ENCODE data around the gene MINDY1.

The MINDY1 gene

DNA sequence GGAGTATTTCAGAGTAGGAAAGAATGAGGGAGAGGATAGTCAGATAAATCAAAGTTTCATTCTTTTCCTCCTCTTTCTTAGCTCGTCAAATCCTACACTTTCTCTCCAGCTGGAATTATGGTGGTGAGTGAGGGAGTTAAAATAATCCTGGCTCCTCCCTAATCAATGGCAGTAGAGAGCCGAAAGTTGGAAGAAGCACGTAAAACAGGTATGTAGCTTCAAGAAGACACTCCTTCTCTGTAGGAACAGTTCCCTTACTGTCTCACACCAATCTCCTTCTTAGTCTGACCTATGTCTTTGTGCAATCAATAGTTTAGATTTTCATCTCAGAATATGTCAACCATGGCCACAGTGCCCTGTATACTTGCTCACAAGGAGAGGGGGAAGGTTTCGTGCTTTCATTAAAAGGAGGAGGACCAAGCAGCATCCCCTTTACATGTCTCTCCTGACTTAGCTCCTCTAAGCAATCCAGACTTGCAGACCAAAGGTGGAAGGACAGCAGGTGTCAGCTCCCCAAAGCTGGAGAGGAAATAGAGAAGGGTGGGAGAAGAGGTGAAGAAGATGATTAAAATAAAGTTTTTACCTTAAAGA is 878 bp downstream of the MINDY1 start:
- TF ChIP-seq, protein P1, sequence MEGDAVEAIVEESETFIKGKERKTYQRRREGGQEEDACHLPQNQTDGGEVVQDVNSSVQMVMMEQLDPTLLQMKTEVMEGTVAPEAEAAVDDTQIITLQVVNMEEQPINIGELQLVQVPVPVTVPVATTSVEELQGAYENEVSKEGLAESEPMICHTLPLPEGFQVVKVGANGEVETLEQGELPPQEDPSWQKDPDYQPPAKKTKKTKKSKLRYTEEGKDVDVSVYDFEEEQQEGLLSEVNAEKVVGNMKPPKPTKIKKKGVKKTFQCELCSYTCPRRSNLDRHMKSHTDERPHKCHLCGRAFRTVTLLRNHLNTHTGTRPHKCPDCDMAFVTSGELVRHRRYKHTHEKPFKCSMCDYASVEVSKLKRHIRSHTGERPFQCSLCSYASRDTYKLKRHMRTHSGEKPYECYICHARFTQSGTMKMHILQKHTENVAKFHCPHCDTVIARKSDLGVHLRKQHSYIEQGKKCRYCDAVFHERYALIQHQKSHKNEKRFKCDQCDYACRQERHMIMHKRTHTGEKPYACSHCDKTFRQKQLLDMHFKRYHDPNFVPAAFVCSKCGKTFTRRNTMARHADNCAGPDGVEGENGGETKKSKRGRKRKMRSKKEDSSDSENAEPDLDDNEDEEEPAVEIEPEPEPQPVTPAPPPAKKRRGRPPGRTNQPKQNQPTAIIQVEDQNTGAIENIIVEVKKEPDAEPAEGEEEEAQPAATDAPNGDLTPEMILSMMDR (IDR thresholded peaks at IDR 0.05; ENCODE audit: insufficient read depth, missing control alignments): no peak
- no peak for DNase-seq (ENCODE audit: insufficient read length, low spot score)
- FAIRE-seq: no peak

DNA sequence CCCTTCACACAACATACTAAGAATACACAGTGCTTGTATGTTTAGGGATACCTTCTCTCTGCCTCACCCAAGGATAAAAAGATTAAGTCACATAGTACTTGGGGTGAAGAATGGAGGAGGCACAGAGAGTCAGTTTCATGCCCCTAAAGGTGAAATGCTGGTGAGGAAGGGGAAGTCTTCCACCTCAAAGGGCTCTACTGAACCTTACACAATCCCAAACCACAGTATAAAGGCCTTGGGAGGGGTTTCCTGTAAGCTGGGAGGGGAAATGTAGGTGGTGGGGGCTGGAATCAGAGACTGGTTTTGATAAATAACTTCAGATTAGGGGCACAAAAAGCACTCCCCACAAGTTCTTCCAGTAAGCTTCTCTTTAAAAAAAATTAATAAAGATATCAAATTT is 3.5 kb downstream of the MINDY1 start:
- FAIRE-seq: no peak
- no peak for DNase-seq (ENCODE audit: insufficient read length, low spot score)
- TF ChIP-seq, protein P1 (IDR thresholded peaks at IDR 0.05; ENCODE audit: insufficient read depth, missing control alignments): no peak

DNA sequence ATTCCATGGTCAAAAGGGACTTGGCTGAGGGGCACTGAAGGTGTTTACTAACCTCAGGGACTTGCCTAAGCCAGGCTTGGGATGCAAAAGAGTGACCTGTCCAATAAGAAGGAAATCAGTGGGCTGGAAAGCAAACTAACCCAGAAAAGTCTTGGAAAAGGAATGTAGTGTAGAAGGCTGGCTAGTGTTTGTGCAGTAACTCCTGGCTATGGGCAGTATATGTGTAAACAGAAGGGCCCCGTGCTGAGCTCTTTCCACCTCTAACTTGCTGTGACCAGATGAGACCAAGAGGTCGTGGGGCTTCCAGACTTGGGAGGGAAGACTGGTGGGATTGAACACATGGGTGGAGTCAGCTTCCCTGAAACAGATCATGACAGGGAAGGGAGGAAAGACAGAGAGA is 4.1 kb downstream of the MINDY1 start:
- no peak for DNase-seq (ENCODE audit: insufficient read length, low spot score)
- TF ChIP-seq, protein P1 (IDR thresholded peaks at IDR 0.05; ENCODE audit: insufficient read depth, missing control alignments): no peak
- FAIRE-seq: no peak

DNA sequence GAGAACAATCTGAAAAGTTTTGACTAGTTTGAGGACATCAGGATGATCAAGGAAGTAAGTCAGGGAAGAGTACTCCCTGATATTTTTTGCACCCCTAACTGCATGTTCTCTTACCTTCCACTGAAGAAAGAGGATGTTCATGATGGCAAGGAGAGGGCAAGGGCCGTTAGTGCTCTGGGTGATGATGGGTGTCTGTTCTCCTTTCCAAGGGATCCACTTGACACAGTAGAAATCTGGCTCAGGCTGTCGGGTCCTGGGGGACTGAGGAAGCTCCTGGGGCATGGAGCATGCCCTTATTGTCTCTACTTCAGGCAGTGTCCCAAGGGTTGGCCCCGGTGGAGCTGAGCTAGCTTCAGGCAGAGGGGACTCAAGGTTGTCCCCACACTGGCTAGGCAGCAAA is 4.7 kb downstream of the MINDY1 start:
- DNase-seq (ENCODE audit: insufficient read length, low spot score) (no peak), FAIRE-seq (no peak)
- TF ChIP-seq, protein P1 (IDR thresholded peaks at IDR 0.05; ENCODE audit: insufficient read depth, missing control alignments): no peak

DNA sequence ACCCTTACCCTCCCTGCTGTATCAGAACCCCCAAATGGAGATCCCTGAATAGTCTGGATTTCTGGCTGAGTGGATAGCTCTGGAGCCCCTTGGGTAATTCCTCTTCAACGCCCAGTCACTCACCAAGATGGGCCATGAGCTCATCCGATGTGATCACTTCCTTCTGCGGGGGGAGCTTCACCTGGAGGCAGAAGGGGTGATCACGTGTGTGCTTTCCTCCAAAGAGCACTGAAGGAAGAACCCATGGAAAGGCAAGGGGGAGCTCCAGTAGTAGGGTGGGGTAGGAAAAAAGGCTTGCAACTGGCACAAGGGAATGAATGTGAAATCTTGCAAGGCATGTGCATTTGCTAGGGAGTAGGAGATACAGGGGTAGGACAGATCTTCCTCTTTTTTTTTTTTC is 5.1 kb downstream of the MINDY1 start:
- TF ChIP-seq, protein P1 (IDR thresholded peaks at IDR 0.05; ENCODE audit: insufficient read depth, missing control alignments): no peak
- DNase-seq (ENCODE audit: insufficient read length, low spot score) (no peak), FAIRE-seq (no peak)

DNA sequence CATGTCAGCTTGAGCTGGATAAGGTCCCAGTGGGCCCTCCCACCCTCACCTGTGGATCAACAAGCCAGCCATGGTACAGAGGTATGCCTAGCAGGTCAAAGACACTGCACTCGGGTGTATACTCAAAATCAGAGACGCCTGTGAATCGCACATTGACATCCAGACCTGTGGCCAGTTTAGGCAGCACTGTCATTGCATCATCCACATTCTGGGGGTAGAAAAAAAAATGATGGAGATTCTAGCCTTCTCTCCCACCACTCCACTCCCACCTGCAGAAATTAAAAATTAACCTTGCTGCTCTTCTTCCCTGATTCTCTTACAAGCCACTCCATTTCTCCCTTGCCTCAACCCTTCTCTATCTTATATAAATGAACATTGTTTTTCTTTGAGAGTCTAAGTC is 6.3 kb downstream of the MINDY1 start:
- TF ChIP-seq, protein P1 (IDR thresholded peaks at IDR 0.05; ENCODE audit: insufficient read depth, missing control alignments): no peak

DNA sequence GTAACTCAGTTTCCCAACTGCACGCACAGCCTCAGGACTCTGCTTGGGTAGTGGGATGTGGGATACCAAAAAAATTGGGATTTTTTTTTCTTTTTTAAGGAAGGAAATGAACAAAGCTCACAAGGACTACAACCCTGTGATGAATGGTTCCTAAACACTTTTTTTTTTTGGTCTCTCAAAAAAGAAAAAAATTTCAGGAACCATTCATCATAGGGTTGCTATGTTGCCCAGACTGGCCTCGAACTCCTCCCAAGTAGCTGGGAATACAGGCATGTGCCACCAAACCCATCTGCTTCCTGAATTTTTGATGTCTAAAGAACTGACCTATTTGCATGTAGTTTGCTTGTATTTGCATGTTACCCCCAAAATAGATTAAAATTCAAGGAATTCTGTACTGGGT is 6.8 kb downstream of the MINDY1 start:
- FAIRE-seq: no peak
- no peak for DNase-seq (ENCODE audit: insufficient read length, low spot score)
- TF ChIP-seq, protein P1 (IDR thresholded peaks at IDR 0.05; ENCODE audit: insufficient read depth, missing control alignments): no peak

More for the DNA sequence above, 6.3 kb downstream of the MINDY1 start:
- FAIRE-seq (no peak), DNase-seq (ENCODE audit: insufficient read length, low spot score) (no peak)

Data from D721Med (cell line).